GM19240 (cell line): ENCODE data around the gene P2RY8.
"Not testable (repeated sequence)": the region's sequence is repeated elsewhere in the genome, so short reads cannot be mapped to it uniquely, and the experiment has no call there.

Experiments
- DNase-seq: peaks from one replicate; pipeline ENCODE4 v3.0.0; 2011; ENCODE audit warnings: low spot score; ENCODE audit not compliant: insufficient read length

The P2RY8 gene

DNA sequence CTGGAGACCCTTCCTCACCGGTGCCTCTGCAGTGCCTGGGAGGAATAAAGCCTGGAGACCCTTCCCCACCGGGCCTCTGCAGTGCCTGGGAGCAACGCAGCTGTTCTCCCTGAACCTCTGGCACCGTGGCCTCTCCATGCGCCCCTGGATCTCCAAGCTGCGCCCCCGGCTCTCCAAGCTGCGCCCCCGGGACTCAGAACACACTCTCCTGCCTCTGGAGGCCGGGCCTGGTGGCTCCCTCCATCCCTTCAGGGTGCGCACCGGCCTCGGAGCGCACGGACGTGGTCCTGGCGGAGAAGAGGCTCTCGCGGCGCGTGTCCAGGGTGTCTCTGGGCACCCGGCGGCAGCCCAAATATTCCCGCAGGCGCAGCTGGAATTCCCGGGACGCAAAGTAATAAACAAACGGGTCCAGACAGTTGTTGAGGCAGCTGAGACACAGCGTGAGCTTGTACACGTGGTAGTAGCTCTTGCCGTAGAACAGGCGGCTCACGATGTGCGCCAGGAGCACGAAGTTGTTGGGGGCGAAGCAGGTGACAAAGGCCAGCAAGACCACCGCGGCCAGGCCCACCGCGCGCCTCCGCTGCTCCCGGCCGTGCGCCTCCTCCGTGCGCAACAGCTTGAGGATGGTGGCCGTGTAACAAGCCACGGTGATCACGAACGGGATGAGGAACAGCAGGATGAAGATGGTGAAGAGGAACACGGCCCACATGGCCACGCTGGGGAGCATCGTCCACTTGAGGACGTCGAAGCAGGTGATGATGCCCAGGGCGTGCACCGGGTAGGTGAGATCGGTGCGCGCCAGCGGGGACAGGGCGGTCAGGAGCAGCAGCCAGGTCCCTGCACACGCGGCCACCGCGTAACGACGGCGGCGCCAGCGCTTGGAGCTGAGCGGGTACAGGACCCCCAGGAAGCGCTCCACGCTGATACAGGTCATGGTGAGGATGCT, 71.4 kb downstream of the P2RY8 start:
- DNase-seq = no peak

GRCh38 chrX:1464971-1465285, 72.1 kb downstream of the P2RY8 start:
- DNase-seq = no peak

DNA sequence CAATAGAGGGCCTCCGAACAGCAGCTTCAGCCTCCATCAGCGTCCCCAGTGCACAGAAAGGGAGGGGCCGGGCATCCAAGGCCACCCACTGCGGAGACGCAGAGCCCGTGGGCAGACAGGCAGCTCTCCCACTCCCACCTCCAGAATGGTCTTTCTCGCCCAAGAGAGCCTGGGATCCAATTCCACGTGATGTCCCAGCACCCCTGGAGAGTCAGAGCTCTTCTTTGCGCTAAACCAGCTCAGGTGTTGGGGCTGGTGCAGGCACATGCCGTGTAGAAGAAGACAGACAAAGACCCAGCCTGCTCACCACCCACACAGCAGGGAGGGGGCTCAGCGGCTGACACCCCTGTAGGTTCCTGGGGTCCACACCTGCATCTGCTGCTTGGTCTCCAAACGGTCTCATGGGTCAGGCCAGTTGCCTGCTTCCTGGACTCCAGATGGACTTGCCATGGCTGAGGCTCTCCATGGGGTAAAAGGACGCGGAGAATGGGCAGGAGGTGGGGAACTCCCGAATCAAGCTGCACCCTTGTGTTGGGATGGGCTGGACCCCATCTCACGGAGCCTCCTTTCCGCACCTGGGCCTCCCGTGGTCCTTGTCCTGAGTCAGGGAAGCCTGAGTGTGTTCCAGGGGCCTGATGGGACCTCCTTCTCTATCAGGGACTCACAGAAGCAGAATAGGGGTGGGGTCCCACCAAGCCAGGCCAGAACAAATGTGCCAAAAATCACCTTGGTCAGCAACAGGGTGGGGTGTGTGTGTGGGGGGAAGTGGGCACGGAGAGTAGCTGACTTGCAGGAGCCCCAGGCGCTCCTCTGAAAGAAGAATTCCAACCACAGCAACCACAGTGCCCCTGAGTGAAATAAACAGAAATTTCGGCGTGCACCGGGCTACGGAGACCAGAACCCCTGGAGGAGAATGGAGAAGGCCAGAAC, 72.7 kb downstream of the P2RY8 start:
- DNase-seq = no peak

- no peak for DNase-seq
These were observed 73.4 kb downstream of the P2RY8 start for GRCh38 chrX:1463581-1463980.

DNA sequence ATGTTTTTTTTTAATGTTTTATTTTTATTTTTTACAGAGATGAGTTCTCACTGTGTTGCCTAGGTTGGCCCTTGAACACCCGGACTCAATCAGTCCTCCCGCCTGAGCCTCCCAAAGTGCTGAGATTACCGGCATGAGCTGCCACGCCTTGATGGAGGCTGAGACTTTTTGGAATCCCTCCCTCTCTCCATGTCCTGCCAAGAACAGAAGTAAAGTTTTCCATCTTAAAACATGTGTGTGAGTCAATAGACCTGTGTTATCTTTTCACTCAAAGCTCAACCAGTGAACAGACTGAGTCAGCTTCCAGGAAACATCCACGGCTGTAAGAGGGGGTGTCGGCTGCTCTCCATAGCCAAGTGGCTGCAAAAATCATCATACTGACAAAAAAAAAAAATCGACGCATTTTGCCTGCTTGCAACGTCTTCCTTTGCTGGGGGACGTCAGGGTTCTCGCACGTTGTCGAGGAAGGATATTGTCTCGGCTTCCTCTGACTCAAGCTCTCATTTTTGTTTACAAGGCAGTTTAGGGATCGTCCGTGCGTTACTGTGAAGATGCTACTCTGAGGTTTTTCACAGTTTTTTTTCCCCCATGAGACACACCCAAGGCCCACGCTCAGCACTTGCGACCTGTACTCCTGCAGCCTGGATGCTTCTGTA, 74.3 kb downstream of the P2RY8 start:
- no peak for DNase-seq

GRCh38 chrX:1462110-1462509, 74.9 kb downstream of the P2RY8 start:
- no peak for DNase-seq

GRCh38 chrX:1455948-1456280, 81.1 kb downstream of the P2RY8 start:
- DNase-seq = no peak

DNA sequence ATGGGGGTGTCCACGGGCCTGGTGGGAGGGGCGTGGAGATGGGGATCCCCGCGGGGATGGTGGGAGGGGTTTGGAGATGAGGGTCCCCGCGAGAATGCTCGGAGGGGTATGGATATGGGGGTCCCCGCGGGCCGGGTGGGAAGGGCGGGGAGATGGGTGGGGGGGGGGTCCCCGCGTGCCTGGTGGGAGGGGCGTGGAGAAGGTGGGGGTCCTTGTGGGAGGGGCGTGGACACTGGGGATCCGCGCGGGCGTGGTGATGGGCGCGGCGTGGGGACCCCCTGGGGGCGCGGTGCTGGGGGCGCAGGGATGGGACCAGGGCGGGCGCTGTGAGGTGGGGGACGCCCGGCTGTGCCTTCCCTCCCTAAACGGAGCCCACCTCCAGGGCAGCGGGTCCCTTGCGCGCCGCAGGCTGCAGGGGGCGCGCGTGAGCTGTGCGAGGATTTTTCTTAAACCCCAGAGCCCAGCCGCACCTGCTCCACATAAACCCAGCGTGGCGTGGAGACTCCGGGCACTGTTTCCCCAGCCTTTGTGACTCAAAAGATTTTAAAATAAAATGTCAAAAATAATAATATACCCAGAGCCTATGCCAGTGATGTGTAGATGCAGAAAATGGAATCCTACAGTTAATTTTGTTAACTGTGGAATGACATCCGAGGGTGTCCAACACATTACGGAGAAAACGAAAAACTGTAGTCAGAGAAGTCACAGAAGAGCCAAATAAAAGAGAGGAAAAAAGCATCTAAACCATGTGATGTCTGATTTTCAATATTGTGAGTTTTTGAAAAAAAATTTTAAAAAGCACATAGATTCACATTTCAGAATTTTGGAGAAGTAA, 82.8 kb downstream of the P2RY8 start:
- peak; percentile 69 for DNase-seq

DNA sequence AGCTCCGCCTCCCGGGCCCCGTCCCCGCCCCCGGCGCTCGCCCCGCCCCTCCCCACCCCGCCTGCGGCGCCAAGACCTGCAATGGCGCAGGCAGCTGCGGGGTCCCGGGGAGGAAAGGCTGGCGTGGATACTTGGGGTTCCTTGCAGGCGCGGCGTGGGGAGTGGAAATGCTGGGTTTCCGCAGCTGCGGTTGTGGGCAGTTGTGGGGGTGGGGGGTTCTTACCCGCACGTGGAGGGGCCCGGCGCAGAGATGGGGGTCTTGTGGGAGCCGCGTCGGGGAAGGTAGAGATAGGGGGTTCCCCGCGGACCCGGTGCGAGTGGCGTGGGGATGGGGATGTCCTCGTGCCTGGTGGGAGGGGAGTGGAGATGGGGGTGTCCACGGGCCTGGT, 83.6 kb downstream of the P2RY8 start:
- DNase-seq = no peak

DNA sequence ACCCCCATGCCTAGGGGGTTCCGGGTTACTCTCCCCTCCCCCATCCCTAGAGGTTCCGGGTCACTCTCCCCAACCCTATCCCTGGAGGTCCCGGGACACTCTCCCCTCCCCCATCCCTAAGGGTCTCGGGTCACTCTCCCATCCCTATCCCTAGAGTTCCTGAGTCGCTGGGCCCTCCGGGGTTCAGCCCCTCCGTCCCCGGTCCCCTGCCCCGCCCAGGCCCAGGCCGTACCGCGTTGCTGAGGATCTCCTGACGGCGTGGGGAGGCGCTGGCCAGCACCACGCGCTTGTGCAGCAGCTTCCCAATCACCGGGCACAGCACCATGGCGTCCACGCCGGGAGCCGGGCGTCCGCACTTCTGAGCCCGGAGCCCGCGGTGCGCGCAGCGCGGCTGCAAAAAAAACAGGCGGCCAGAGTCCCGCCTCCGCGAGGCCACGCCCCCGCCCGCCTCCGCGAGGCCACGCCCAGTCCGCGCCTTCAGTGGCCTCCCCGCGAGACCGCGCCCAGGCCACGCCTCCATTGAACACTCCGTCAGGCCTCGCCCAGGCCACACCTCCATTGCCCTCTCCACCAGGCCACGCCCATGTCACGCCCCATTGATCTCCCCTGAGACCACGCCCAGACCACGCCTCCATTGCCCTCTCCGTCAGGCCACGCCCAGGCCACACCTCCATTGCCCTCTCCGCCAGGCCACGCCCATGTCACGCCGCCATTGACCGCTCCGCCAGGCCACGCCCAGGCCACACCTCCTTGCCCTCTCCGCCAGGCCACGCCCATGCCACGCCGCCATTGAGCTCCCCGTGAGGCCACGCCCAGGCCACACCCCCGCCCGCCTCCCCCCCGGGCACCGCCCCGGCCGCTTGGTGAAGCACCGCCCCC, 84.2 kb downstream of the P2RY8 start, which contains the start of gene ASMTL:
TSS of gene ASMTL (minus strand) at position 394 of the 879 bp plus-strand sequence. CDS start at position 325, 69 bp downstream.
- peak; percentile 63 for DNase-seq

- no peak for DNase-seq
These were observed 85.1 kb downstream of the P2RY8 start for GRCh38 chrX:1451661-1452515.

- no peak for DNase-seq
These were observed 85.7 kb downstream of the P2RY8 start for GRCh38 chrX:1451251-1451660.

GRCh38 chrX:1450361-1451161, 86.4 kb downstream of the P2RY8 start:
- no peak for DNase-seq

DNA sequence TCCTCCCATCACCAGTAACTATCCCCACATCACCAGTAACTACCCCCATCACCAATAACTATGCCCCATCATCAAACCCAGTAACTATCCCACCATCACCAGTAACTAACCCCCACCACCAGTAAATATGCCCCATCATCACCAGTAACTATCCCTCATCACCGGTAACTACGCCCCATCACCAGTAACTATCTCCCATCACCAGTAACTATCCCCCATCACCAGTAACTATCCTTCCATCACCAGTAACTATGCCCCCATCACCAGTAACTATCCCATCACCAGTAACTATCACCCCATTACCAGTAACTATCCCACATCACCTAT, 87.2 kb downstream of the P2RY8 start:
- no peak for DNase-seq

DNA sequence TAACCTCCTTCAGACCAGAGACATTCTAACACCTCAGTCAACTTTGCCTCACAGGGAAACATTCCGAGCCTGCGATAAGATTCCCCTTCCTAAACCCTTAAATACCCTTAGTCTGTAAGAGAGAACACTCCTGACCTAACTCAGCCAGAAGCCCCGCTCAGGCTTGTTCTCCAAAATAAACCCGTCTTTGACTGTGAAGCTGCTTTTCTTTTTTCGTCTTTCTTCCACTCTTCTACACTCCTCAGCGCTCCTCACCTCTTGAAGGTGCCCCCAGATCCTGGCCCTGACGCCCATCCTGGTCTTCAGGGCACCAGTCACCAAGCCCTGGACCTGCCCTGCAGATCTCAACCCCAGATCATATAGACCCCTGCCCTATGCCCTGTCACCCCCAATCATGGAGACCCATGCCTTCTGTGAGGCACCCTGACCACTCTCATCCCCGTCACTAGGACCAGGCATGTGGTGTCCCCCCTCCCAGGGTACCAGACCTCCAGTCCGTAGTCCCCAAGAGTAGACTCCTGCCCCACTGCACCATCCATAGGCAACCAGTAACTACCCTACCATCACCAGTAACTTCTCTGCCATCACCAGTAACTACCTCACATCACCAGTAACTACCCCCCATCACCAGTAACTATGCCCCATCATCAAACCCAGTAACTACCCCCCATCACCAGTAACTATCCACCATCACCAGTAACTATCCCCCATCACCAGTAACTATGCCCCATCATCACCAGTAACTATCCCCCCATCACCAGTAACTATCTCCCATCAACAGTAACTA, 87.8 kb downstream of the P2RY8 start:
- DNase-seq = no peak

DNA sequence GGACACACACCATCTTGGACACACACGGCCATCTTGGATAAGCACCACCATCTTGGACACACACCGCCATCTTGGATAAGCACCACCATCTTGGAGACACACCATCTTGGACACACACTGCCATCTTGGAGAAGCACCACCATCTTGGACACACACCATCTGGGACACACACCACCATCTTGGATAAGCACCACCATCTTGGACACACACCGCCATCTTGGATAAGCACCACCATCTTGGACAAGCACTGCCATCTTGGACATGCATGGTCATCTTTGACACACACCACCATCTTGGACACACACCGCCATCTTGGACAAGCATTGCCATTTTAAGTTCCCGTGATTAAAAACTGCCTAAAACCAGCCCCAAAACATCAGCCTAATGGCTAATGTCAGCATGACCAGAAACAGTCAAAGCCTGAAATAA, 88.4 kb downstream of the P2RY8 start:
- not testable (repeated sequence) for DNase-seq

- DNase-seq = not testable (repeated sequence)
These were observed 88.9 kb downstream of the P2RY8 start for GRCh38 chrX:1447969-1448572.
